Measurements from ENCODE around the gene MXI1.

- no peak for TF ChIP-seq ZNF565 (CRISPR knock-in tag; conservative IDR thresholded peaks at IDR 0.05; ENCODE audit: low read depth)
- no peak for TF ChIP-seq TOX (CRISPR knock-in tag; IDR thresholded peaks at IDR 0.05; ENCODE audit: borderline replicate concordance)
- no peak for TF ChIP-seq RARB (CRISPR knock-in tag; IDR thresholded peaks at IDR 0.05)
- no peak for TF ChIP-seq ZFP30 (CRISPR knock-in tag; IDR thresholded peaks at IDR 0.05)
- TF ChIP-seq ARNTL (CRISPR knock-in tag; IDR thresholded peaks at IDR 0.05; ENCODE audit: borderline replicate concordance, low read depth), result no peak
- TF ChIP-seq, protein P1, sequence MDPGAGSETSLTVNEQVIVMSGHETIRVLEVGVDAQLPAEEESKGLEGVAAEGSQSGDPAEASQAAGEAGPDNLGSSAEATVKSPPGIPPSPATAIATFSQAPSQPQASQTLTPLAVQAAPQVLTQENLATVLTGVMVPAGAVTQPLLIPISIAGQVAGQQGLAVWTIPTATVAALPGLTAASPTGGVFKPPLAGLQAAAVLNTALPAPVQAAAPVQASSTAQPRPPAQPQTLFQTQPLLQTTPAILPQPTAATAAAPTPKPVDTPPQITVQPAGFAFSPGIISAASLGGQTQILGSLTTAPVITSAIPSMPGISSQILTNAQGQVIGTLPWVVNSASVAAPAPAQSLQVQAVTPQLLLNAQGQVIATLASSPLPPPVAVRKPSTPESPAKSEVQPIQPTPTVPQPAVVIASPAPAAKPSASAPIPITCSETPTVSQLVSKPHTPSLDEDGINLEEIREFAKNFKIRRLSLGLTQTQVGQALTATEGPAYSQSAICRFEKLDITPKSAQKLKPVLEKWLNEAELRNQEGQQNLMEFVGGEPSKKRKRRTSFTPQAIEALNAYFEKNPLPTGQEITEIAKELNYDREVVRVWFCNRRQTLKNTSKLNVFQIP (CRISPR knock-in tag; IDR thresholded peaks at IDR 0.05; ENCODE audit: borderline replicate concordance, low read depth), result no peak
- TF ChIP-seq, protein P2, sequence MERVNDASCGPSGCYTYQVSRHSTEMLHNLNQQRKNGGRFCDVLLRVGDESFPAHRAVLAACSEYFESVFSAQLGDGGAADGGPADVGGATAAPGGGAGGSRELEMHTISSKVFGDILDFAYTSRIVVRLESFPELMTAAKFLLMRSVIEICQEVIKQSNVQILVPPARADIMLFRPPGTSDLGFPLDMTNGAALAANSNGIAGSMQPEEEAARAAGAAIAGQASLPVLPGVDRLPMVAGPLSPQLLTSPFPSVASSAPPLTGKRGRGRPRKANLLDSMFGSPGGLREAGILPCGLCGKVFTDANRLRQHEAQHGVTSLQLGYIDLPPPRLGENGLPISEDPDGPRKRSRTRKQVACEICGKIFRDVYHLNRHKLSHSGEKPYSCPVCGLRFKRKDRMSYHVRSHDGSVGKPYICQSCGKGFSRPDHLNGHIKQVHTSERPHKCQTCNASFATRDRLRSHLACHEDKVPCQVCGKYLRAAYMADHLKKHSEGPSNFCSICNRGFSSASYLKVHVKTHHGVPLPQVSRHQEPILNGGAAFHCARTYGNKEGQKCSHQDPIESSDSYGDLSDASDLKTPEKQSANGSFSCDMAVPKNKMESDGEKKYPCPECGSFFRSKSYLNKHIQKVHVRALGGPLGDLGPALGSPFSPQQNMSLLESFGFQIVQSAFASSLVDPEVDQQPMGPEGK (CRISPR knock-in tag; IDR thresholded peaks at IDR 0.05; ENCODE audit: borderline replicate concordance), result no peak
Measured at GRCh38 chr10:110273474-110273873, 66.1 kb downstream of the MXI1 start.
